GM18517 (cell line): ENCODE data around the gene ACOX1.
A peak's percentile ranks its signal among the peaks of the same experiment; 100 is the strongest.

Experiments used
- ATAC-seq: cut with Tn5 transposase; IDR thresholded peaks from one replicate; pipeline ENCODE4 v1.9.1; 2021; ENCODE audit warnings: mild to moderate bottlenecking, moderate library complexity; ENCODE audit not compliant: unreplicated experiment

Gene ACOX1

GRCh38 chr17:75940727-75941441 lies 38.1 kb downstream of the ACOX1 start, which contains the start of gene FBF1:
TSS of gene FBF1 (minus strand) at chr17:75941042. CDS start at chr17:75938149, 2,893 bp downstream.
- ATAC-seq = peak; percentile 86

- no peak for ATAC-seq
Measured at GRCh38 chr17:75937652-75938051, 41.3 kb downstream of the ACOX1 start.

DNA sequence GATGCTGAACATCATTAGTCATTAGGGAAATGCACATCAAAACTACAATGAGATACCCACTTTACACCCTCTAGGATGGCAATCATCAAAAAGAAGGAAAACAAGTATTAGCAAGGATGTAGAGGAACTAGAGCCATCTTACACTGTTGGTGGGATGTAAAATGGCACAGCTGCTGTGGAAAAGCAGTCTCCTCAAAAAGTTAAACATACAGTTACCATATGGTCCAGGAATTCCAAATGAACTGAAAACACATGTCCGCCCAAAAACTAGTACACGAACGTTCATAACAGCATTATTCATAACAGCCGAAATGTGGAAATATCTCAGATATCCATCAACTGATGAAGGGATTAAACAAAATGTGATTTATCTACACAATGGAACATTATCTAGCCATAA lies 45.2 kb downstream of the ACOX1 start:
- ATAC-seq = no peak

GRCh38 chr17:75932852-75933251 lies 46.1 kb downstream of the ACOX1 start:
- no peak for ATAC-seq

DNA sequence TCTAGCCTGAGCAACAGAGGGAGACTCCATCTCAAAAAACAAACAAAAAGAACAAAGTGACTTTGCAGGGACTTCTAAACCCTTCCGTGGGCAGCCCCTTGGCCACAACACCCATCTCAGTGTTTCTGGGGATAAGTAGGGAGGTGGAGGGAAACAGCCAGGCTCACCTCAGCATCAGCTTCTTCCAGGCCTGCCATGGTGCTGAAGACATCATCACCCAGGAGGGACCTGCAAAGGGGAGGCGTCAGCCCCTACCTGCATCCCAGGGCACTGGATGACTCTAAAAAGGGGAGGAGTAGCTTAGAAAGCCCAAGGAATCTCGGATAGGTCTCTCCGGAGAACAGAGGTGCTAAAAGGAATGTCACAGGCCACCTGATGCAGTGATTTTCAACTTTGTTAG lies 47.9 kb downstream of the ACOX1 start:
- no peak for ATAC-seq

GRCh38 chr17:75927286-75927922 lies 51.6 kb downstream of the ACOX1 start:
- no peak for ATAC-seq

- ATAC-seq = no peak
Measured at GRCh38 chr17:75926456-75926855, 52.5 kb downstream of the ACOX1 start.

- no peak for ATAC-seq
Measured at GRCh38 chr17:75925912-75926311, 53.1 kb downstream of the ACOX1 start.

DNA sequence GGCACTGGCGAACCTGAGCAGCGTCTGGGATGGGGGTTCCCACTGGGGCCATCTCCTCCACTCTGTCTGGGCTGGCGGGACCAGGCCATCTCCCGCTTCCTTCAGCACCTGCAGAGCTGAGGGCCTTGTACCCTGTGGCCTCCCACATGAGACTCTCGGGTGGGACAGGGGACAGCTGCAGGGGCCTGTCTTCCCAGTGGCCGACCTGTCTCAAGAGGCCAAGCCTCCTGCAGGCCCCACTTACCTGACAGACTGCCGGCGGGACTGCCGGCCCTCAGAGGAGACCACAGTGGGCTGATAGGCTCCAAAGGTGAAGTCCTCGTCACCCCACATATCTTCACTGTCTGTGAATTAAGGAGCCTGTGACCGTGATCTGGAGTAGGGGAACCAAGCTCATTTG lies 53.9 kb downstream of the ACOX1 start:
- ATAC-seq = no peak

- no peak for ATAC-seq
Measured at GRCh38 chr17:75922963-75923874, 55.7 kb downstream of the ACOX1 start.

- no peak for ATAC-seq
Measured at GRCh38 chr17:75922173-75922961, 56.6 kb downstream of the ACOX1 start.

DNA sequence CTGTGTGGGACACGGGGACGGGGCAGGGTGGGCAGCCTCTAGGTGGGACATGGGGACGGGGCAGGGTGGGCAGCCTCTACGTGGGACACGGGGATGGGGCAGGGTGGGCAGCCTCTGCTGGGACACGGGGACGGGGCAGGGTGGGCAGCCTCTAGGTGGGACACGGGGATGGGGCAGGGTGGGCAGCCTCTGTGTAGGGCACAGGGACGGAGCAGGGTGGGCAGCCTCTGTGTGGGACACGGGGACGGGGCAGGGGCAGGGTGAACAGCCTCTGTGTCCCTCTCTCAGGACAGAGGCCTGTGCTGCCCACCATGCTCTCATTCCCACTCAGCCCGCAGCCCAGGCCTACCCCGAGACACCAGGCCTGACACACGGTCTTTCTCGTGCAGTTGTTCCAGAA lies 57.4 kb downstream of the ACOX1 start:
- ATAC-seq = no peak

- no peak for ATAC-seq
Measured at GRCh38 chr17:75920045-75920560, 58.9 kb downstream of the ACOX1 start.

DNA sequence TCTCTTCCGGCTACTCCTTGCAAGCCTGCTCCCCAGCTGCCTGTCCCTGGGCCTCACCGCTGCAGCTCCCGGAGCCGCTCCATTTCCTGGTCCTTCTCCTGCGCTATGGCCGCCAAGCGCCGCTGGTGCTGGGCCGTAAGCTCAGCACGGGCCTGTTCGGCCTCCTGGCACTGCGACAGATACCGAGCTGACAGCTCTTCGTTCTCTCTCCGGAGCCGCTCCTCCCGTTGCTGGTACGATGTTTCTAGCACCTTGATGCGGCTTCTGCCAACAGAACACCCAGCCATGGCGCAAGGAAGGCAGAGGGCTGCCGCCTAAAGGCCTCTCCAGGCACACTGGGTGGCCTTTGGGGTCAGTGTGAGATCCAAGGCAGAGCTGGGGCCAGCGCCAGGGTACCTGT lies 59.4 kb downstream of the ACOX1 start:
- no peak for ATAC-seq

GRCh38 chr17:75917917-75918445 lies 61.0 kb downstream of the ACOX1 start:
- no peak for ATAC-seq

- ATAC-seq = no peak
Measured at GRCh38 chr17:75917141-75917916, 61.6 kb downstream of the ACOX1 start.

GRCh38 chr17:75915268-75915667 lies 63.7 kb downstream of the ACOX1 start:
- no peak for ATAC-seq

DNA sequence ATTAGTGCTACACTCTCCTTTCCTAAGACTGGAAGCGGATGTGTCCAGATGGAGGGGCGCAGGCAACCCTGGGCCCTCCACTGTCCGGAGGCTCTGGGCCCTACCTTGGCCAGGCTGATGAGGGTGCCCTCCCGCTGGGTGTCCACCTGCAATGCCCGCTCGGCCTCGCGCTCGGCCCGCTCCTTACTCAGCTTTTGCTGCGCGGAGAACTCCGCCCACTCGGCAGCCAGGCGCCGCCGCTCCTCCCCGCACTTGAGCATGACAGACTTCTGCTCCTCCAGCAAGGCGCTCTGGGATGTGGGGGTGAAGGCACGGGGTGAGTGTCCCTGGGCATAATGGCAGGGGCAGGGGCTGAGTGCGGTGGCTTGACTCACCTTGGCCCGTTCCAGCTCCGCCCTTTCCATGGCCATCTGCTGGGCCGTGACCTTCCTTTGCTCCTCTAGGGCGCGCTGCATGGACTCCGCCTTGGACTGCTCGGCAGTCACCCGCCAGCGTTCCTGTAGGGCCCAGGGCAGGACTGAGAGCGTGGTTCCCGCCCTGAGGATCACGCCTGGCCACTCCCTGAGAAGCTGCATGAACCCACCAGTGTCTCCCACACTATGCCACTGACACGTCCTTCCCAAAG lies 64.2 kb downstream of the ACOX1 start:
- no peak for ATAC-seq
